KG1 (cell line): Measurements from ENCODE around the gene GART.

Experiments
- DNase-seq: peaks from one replicate; lab custom pipeline; 2025; lab: John Stamatoyannopoulos, UW

GART gene

GRCh38 chr21:33552999-33553598, 11.2 kb upstream of the GART start:
- no peak for DNase-seq

- no peak for DNase-seq
These were observed 10.4 kb upstream of the GART start for GRCh38 chr21:33552093-33552998.

GRCh38 chr21:33551664-33552063, 9.7 kb upstream of the GART start:
- no peak for DNase-seq

- no peak for DNase-seq
These were observed 9.1 kb upstream of the GART start for GRCh38 chr21:33550772-33551660.

GRCh38 chr21:33549848-33550771, 8.2 kb upstream of the GART start:
- DNase-seq = no peak

- DNase-seq = no peak
These were observed 4.2 kb upstream of the GART start for GRCh38 chr21:33546086-33546485.

- no peak for DNase-seq
These were observed 2.7 kb upstream of the GART start for GRCh38 chr21:33544451-33545195.

- DNase-seq = no peak
These were observed 1.7 kb upstream of the GART start for GRCh38 chr21:33543505-33544129.

- peak; percentile 94 for DNase-seq
These were observed 955 bp upstream of the GART start, which contains the start of gene SON for GRCh38 chr21:33542640-33543504. SON (plus strand) TSS chr21:33543038; CDS start chr21:33543093, 55 bp downstream.

- no peak for DNase-seq
These were observed 709 bp downstream of the GART start for GRCh38 chr21:33541105-33541711.

- no peak for DNase-seq
These were observed 1.2 kb downstream of the GART start for GRCh38 chr21:33540711-33541104.

GRCh38 chr21:33539616-33540015, 2.3 kb downstream of the GART start:
- DNase-seq = no peak

- no peak for DNase-seq
These were observed 4.7 kb downstream of the GART start for GRCh38 chr21:33537212-33537611.

- no peak for DNase-seq
These were observed 10.9 kb downstream of the GART start for GRCh38 chr21:33531007-33531406.

GRCh38 chr21:33522953-33523349, 19.0 kb downstream of the GART start:
- no peak for DNase-seq

- no peak for DNase-seq
These were observed 19.5 kb downstream of the GART start for GRCh38 chr21:33522297-33522952.

GRCh38 chr21:33518899-33519298, 23.0 kb downstream of the GART start:
- DNase-seq = no peak

- DNase-seq = no peak
These were observed 27.7 kb downstream of the GART start for GRCh38 chr21:33514229-33514628.
